ENCODE measurements around the gene ZCCHC24. TPM values are rescaled to one million over a fixed set of nuclear protein-coding genes. Genes with fewer than 3 reads are reported as not detected.

ZCCHC24 gene
- total and polyA plus RNA-seq, 4 donors, result 7.8 to 23.9 (median 14.8) TPM

DNA sequence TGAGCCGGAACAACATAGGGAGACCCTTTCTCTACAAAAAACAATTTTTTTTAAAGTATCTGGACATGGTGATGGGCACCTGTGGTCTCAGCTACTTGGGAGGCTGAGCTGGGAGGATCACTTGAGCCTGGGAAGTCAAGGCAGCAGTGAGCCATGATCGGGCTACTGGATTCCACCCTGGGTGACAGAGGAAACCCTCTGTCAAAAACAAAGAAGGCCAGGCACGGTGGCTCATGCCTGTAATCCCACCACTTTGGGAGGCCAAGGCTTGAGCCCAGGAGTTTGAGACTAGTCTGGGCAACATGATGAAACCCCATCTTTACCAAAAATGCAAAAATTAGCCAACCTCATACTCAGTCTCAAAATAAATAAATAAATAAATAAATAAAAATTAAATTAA, 19.9 kb upstream of the ZCCHC24 start:
- Histone ChIP-seq H3K9me3 (ENCODE audit: control insufficient read depth in 4 of 4, low read length in 3 of 4) (no peaks in the 10 kb centered on the region), H3K4me3 (ENCODE audit: low read depth in 1 of 3, low read length in 3 of 3) (no peak overlapping the region), H3K27ac (ENCODE audit: low read depth in 1 of 2, low read length in 2 of 2) (no peak overlapping the region), H3K36me3 (ENCODE audit: control insufficient read depth in 4 of 4, insufficient read depth in 3 of 4, low read depth in 1 of 4, low read length in 3 of 4) (no peaks in the 10 kb centered on the region), H3K4me1 (ENCODE audit: control insufficient read depth in 4 of 4, insufficient read depth in 4 of 4, low read length in 3 of 4) (peaks cover 0 to 9% (median 2%) of the 10 kb centered on the region in 4 donors), H3K9ac (ENCODE audit: low read depth in 1 of 2, low read length in 2 of 2) (no peak overlapping the region), H3K27me3 (ENCODE audit: control insufficient read depth in 4 of 4, insufficient read depth in 4 of 4, low read length in 3 of 4) (no peaks in the 10 kb centered on the region)
- WGBS, result 96% methylated on average over 3 of the region's 3 CpGs
- TF ChIP-seq ZBTB33 (IDR thresholded peaks at IDR 0.05) (no peak), HNF4G (IDR thresholded peaks at IDR 0.05) (no peak)
- TF ChIP-seq, protein P1, sequence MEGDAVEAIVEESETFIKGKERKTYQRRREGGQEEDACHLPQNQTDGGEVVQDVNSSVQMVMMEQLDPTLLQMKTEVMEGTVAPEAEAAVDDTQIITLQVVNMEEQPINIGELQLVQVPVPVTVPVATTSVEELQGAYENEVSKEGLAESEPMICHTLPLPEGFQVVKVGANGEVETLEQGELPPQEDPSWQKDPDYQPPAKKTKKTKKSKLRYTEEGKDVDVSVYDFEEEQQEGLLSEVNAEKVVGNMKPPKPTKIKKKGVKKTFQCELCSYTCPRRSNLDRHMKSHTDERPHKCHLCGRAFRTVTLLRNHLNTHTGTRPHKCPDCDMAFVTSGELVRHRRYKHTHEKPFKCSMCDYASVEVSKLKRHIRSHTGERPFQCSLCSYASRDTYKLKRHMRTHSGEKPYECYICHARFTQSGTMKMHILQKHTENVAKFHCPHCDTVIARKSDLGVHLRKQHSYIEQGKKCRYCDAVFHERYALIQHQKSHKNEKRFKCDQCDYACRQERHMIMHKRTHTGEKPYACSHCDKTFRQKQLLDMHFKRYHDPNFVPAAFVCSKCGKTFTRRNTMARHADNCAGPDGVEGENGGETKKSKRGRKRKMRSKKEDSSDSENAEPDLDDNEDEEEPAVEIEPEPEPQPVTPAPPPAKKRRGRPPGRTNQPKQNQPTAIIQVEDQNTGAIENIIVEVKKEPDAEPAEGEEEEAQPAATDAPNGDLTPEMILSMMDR (IDR thresholded peaks at IDR 0.05; ENCODE audit: low read depth, low read length, missing input control), result no peak
- no peak for DNase-seq (ENCODE audit: low spot score)

- Histone ChIP-seq H3K27me3 (ENCODE audit: control insufficient read depth in 4 of 4, insufficient read depth in 4 of 4, low read length in 3 of 4) (no peaks in the 10 kb centered on the region), H3K9ac (ENCODE audit: low read depth in 1 of 2, low read length in 2 of 2) (no peak overlapping the region), H3K4me3 (ENCODE audit: low read depth in 1 of 3, low read length in 3 of 3) (no peak overlapping the region), H3K4me1 (ENCODE audit: control insufficient read depth in 4 of 4, insufficient read depth in 4 of 4, low read length in 3 of 4) (peaks cover 0 to 9% (median 2%) of the 10 kb centered on the region in 4 donors), H3K27ac (ENCODE audit: low read depth in 1 of 2, low read length in 2 of 2) (no peak overlapping the region), H3K36me3 (ENCODE audit: control insufficient read depth in 4 of 4, insufficient read depth in 3 of 4, low read depth in 1 of 4, low read length in 3 of 4) (no peaks in the 10 kb centered on the region), H3K9me3 (ENCODE audit: control insufficient read depth in 4 of 4, low read length in 3 of 4) (no peaks in the 10 kb centered on the region)
- no peak for DNase-seq (ENCODE audit: low spot score)
- WGBS, result 89% methylated on average over 10 of the region's 10 CpGs
- TF ChIP-seq HNF4A (conservative IDR thresholded peaks at IDR 0.05) (no peak), NR2F2 (IDR thresholded peaks at IDR 0.05) (peak; percentile 27)
Measured at GRCh38 chr10:79463578-79464496, 18.4 kb upstream of the ZCCHC24 start.

- H3K4me1 ChIP-seq (ENCODE audit: control insufficient read depth in 4 of 4, insufficient read depth in 4 of 4, low read length in 3 of 4), result no peaks in the 10 kb centered on the region
- 95% methylated on average over 4 of the region's 4 CpGs for WGBS
- TF ChIP-seq MAX (IDR thresholded peaks at IDR 0.05) (no peak), HNF4A (conservative IDR thresholded peaks at IDR 0.05) (no peak), SP1 (IDR thresholded peaks at IDR 0.05) (no peak), FOXA2 (IDR thresholded peaks at IDR 0.05) (no peak), JUND (IDR thresholded peaks at IDR 0.05) (no peak), FOXA1 (IDR thresholded peaks at IDR 0.05) (no peak), TAF1 (conservative IDR thresholded peaks at IDR 0.05) (no peak), RXRA (IDR thresholded peaks at IDR 0.05) (no peak), RAD21 (IDR thresholded peaks at IDR 0.05) (no peak), EGR1 (IDR thresholded peaks at IDR 0.05; ENCODE audit: low read depth in 2 of 2) (no peak)
- TF ChIP-seq, protein P1 (IDR thresholded peaks at IDR 0.05; ENCODE audit: low read depth, low read length, missing input control), result no peak
Measured at GRCh38 chr10:79460687-79461086, 15.3 kb upstream of the ZCCHC24 start.

More at GRCh38 chr10:79460687-79461086, 15.3 kb upstream of the ZCCHC24 start:
- no peak overlapping the region for H3K4me3 ChIP-seq (ENCODE audit: low read depth in 1 of 3, low read length in 3 of 3)
- no peaks in the 10 kb centered on the region for H3K27me3 ChIP-seq (ENCODE audit: control insufficient read depth in 4 of 4, insufficient read depth in 4 of 4, low read length in 3 of 4)
- H3K27ac ChIP-seq (ENCODE audit: low read depth in 1 of 2, low read length in 2 of 2), result no peak overlapping the region
- DNase-seq (ENCODE audit: low spot score), result no peak
- no peaks in the 10 kb centered on the region for H3K36me3 ChIP-seq (ENCODE audit: control insufficient read depth in 4 of 4, insufficient read depth in 3 of 4, low read depth in 1 of 4, low read length in 3 of 4)
- no peak overlapping the region for H3K9ac ChIP-seq (ENCODE audit: low read depth in 1 of 2, low read length in 2 of 2)
- no peaks in the 10 kb centered on the region for H3K9me3 ChIP-seq (ENCODE audit: control insufficient read depth in 4 of 4, low read length in 3 of 4)

Measured in liver (tissue), 9 donors.